ENCODE measurements around the gene BACH1.

Gene BACH1

DNA sequence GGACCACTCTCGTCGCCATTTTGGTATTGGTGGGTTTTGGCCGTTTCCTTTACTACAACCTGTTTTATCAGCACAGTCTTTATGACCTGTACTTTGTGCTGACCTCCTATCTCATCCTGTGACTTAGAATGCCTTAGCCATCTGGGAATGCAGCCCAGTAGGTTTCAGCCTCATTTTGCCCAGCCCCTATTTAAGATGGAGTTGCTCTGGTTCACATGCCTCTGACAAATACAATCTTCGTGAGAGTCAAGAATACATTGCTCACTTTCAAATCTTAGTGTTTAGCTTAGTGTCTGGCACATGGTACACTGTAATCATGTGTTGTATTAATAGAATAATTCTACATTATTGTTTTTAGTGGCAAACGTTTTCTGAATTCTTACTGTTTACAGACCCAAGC is 88.9 kb downstream of the BACH1 start:
- H3K36me3 ChIP-seq (ENCODE audit: low read length) = no peaks in the 10 kb centered on the region
- H2AFZ ChIP-seq (ENCODE audit: low read depth, low read length, severe bottlenecking) = no peak overlapping the region
- H3K9ac ChIP-seq (ENCODE audit: low read length) = no peak overlapping the region
- TF ChIP-seq, protein P1, sequence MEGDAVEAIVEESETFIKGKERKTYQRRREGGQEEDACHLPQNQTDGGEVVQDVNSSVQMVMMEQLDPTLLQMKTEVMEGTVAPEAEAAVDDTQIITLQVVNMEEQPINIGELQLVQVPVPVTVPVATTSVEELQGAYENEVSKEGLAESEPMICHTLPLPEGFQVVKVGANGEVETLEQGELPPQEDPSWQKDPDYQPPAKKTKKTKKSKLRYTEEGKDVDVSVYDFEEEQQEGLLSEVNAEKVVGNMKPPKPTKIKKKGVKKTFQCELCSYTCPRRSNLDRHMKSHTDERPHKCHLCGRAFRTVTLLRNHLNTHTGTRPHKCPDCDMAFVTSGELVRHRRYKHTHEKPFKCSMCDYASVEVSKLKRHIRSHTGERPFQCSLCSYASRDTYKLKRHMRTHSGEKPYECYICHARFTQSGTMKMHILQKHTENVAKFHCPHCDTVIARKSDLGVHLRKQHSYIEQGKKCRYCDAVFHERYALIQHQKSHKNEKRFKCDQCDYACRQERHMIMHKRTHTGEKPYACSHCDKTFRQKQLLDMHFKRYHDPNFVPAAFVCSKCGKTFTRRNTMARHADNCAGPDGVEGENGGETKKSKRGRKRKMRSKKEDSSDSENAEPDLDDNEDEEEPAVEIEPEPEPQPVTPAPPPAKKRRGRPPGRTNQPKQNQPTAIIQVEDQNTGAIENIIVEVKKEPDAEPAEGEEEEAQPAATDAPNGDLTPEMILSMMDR (IDR thresholded peaks at IDR 0.05; ENCODE audit: insufficient read depth, low read length, poor library complexity, severe bottlenecking) = no peak
- no peak for TF ChIP-seq EZH2phosphoT487 (conservative IDR thresholded peaks at IDR 0.05; ENCODE audit: low read length)
- H3K4me2 ChIP-seq (ENCODE audit: low read depth, low read length, poor library complexity, severe bottlenecking) = no peak overlapping the region
- no peaks in the 10 kb centered on the region for H3K27me3 ChIP-seq (ENCODE audit: low read length)
- H3K4me3 ChIP-seq (ENCODE audit: insufficient read depth, low read length, poor library complexity, severe bottlenecking) = no peak overlapping the region
- H3K9me2 ChIP-seq (replicated peaks; ENCODE audit: insufficient read depth, low read length) = no peaks in the 10 kb centered on the region
- H3K27ac ChIP-seq (ENCODE audit: low read depth, low read length) = no peak overlapping the region
- no peaks in the 10 kb centered on the region for H4K20me1 ChIP-seq (ENCODE audit: low read depth, low read length)
- no peaks in the 10 kb centered on the region for H3K79me2 ChIP-seq (ENCODE audit: insufficient read depth, low read length)
- no peaks in the 10 kb centered on the region for H3K9me3 ChIP-seq (ENCODE audit: insufficient read depth, low read length)
- H3F3A ChIP-seq (ENCODE audit: insufficient read depth) = no peaks in the 10 kb centered on the region

GRCh38 chr21:29389136-29389535 is 90.4 kb downstream of the BACH1 start:
- no peak overlapping the region for H3K9ac ChIP-seq (ENCODE audit: low read length)
- H3K9me3 ChIP-seq (ENCODE audit: insufficient read depth, low read length) = no peaks in the 10 kb centered on the region
- H4K20me1 ChIP-seq (ENCODE audit: low read depth, low read length) = no peaks in the 10 kb centered on the region
- H3K79me2 ChIP-seq (ENCODE audit: insufficient read depth, low read length) = no peaks in the 10 kb centered on the region
- H3K9me2 ChIP-seq (replicated peaks; ENCODE audit: insufficient read depth, low read length) = no peaks in the 10 kb centered on the region
- H3F3A ChIP-seq (ENCODE audit: insufficient read depth) = no peaks in the 10 kb centered on the region
- no peak overlapping the region for H3K4me2 ChIP-seq (ENCODE audit: low read depth, low read length, poor library complexity, severe bottlenecking)
- H3K36me3 ChIP-seq (ENCODE audit: low read length) = no peaks in the 10 kb centered on the region
- no peak overlapping the region for H3K27ac ChIP-seq (ENCODE audit: low read depth, low read length)
- H3K27me3 ChIP-seq (ENCODE audit: low read length) = no peaks in the 10 kb centered on the region
- H3K4me3 ChIP-seq (ENCODE audit: insufficient read depth, low read length, poor library complexity, severe bottlenecking) = no peak overlapping the region
- TF ChIP-seq, protein P1 (IDR thresholded peaks at IDR 0.05; ENCODE audit: insufficient read depth, low read length, poor library complexity, severe bottlenecking) = no peak
- no peak for TF ChIP-seq EZH2phosphoT487 (conservative IDR thresholded peaks at IDR 0.05; ENCODE audit: low read length)
- H2AFZ ChIP-seq (ENCODE audit: low read depth, low read length, severe bottlenecking) = no peak overlapping the region

DNA sequence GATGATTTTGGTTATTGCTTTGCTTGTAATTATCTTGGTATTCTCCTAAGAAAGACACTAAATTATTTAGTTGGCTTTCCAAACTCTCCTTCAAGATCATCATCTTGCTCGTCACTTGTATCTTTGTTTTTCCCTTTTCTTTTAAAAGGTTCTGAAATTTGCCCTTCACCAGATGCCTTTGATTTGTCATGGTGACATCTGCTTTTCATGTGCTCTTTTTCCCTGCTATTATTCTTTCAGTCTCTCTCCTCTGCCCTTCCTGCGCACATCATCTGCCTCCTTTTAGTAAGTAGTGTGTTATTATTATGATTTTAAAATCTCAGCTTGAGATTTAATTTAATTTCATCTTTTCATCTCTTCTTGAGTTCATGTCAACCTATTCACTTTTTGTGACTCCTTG is 92.1 kb downstream of the BACH1 start:
- Histone ChIP-seq H3F3A (ENCODE audit: insufficient read depth) (no peaks in the 10 kb centered on the region), H3K36me3 (ENCODE audit: low read length) (no peaks in the 10 kb centered on the region), H3K4me3 (ENCODE audit: insufficient read depth, low read length, poor library complexity, severe bottlenecking) (no peak overlapping the region), H3K79me2 (ENCODE audit: insufficient read depth, low read length) (no peaks in the 10 kb centered on the region), H3K9ac (ENCODE audit: low read length) (no peak overlapping the region), H3K27me3 (ENCODE audit: low read length) (no peaks in the 10 kb centered on the region), H3K27ac (ENCODE audit: low read depth, low read length) (no peak overlapping the region), H3K9me3 (ENCODE audit: insufficient read depth, low read length) (no peaks in the 10 kb centered on the region), H4K20me1 (ENCODE audit: low read depth, low read length) (no peaks in the 10 kb centered on the region), H3K4me2 (ENCODE audit: low read depth, low read length, poor library complexity, severe bottlenecking) (no peak overlapping the region), H3K9me2 (replicated peaks; ENCODE audit: insufficient read depth, low read length) (no peaks in the 10 kb centered on the region), H2AFZ (ENCODE audit: low read depth, low read length, severe bottlenecking) (no peak overlapping the region)
- TF ChIP-seq, protein P1 (IDR thresholded peaks at IDR 0.05; ENCODE audit: insufficient read depth, low read length, poor library complexity, severe bottlenecking) = no peak
- TF ChIP-seq EZH2phosphoT487 (conservative IDR thresholded peaks at IDR 0.05; ENCODE audit: low read length) = no peak

All from SU-DHL-6 (cell line).